Endothelial cell of umbilical vein (primary cell): ENCODE measurements around the gene AK5. TPM values are rescaled to one million over a fixed set of nuclear protein-coding genes. Genes with fewer than 3 reads are reported as not detected.

Source experiments
- BruUV-seq: library from RNA; stranded (reverse); fragments of 400-500 nt; replicated peaks from 2 replicates; lab custom pipeline; 2021; lab: Mats Ljungman, UMichigan
- CTCF ChIA-PET: fragments of 300-600, 350-600 bp; sonication (Branson Sonifier 250); formaldehyde crosslinking; loops from one replicate; lab custom pipeline; 2021; ENCODE audit warnings: antibody characterized with exemption, inconsistent platforms; lab: Charles Lee
- POLR2A ChIA-PET: fragments of 300-600, 350-600 bp; sonication (Branson Sonifier 250); formaldehyde crosslinking; loops from one replicate; lab custom pipeline; 2021; ENCODE audit warnings: antibody characterized with exemption, inconsistent platforms; lab: Charles Lee
- DNase-seq: peaks from one replicate; pipeline ENCODE4 v3.0.0-alpha.2; 2011; ENCODE audit warnings: low read depth, low spot score
- FAIRE-seq: peaks from 2 replicates; lab custom pipeline; 2011; peaks lifted over from hg19 to GRCh38; lab: Jason Lieb, UNC
- H2AFZ ChIP-seq: 2 replicates; pipeline ENCODE4 v1.6.0; 2012; ENCODE audit warnings: low read depth, low read length, control low read depth, inconsistent platforms
- H3K27ac ChIP-seq: 2 replicates; pipeline ENCODE4 v1.5.1; 2011; ENCODE audit warnings: low read depth, mild to moderate bottlenecking, control low read depth, low read length, moderate library complexity; ENCODE audit not compliant: insufficient read depth
- H3K27me3 ChIP-seq, 2 experiments: 2 replicates each; pipeline versions ENCODE4 v1.6.0 to v1.6.1; 2011; ENCODE audit warnings: low read length in 2 of 2, mixed read lengths in 1 of 2; ENCODE audit not compliant: control insufficient read depth in 2 of 2, insufficient read depth in 2 of 2
- H3K36me3 ChIP-seq, 2 experiments: 2 replicates in 1 of 2; 3 replicates in 1 of 2; pipeline ENCODE4 v1.5.1; 2011; ENCODE audit warnings: low read length in 2 of 2, mild to moderate bottlenecking in 1 of 2, moderate library complexity in 1 of 2; ENCODE audit not compliant: control insufficient read depth in 2 of 2, insufficient read depth in 2 of 2; ENCODE audit errors: extremely low read depth in 1 of 2
- H3K4me1 ChIP-seq: 3 replicates; pipeline ENCODE4 v1.5.1; 2011; ENCODE audit warnings: mild to moderate bottlenecking, low read length; ENCODE audit not compliant: control insufficient read depth, insufficient read depth; ENCODE audit errors: extremely low read depth
- H3K4me2 ChIP-seq: 2 replicates; pipeline ENCODE4 v1.6.1; 2011; ENCODE audit warnings: low read length, control low read depth, mixed read lengths; ENCODE audit not compliant: insufficient read depth
- H3K4me3 ChIP-seq, 3 experiments: fragments of 200-600 bp in 1 of 3; sonication (generic), shearing (Covaris generic) in 1 of 3; replicated peaks in 1 of 3; 2 replicates each; pipeline ENCODE4 v1.5.1; 2011 to 2016; ENCODE audit warnings: control low read depth in 3 of 3, low read length in 3 of 3, mild to moderate bottlenecking in 2 of 3, inconsistent platforms in 1 of 3, low read depth in 1 of 3, moderate library complexity in 1 of 3; ENCODE audit not compliant: insufficient read depth in 1 of 3
- H3K79me2 ChIP-seq: 2 replicates; pipeline ENCODE4 v1.6.0; 2012; ENCODE audit warnings: low read length, inconsistent platforms; ENCODE audit not compliant: control insufficient read depth, insufficient read depth
- H3K9ac ChIP-seq: replicated peaks from 2 replicates; pipeline ENCODE3; 2011; ENCODE audit warnings: low read length, control low read depth; ENCODE audit not compliant: insufficient read depth; ENCODE audit errors: extremely low read depth
- H3K9me1 ChIP-seq: replicated peaks from 3 replicates; pipeline ENCODE4 v1.6.0; 2011; ENCODE audit warnings: mild to moderate bottlenecking, low read length; ENCODE audit not compliant: control insufficient read depth, insufficient read depth; ENCODE audit errors: extremely low read depth
- H3K9me3 ChIP-seq: replicated peaks from 2 replicates; pipeline ENCODE4 v1.5.1; 2012; ENCODE audit warnings: low read length, inconsistent platforms; ENCODE audit not compliant: control insufficient read depth, insufficient read depth
- H4K20me1 ChIP-seq: replicated peaks from 2 replicates; pipeline ENCODE3; 2011; ENCODE audit warnings: mild to moderate bottlenecking, low read length; ENCODE audit not compliant: control insufficient read depth, insufficient read depth; ENCODE audit errors: extremely low read depth
- CTCF ChIP-seq, 2 donors: IDR thresholded peaks; 1 replicate in 1 of 2; 2 replicates in 1 of 2; pipeline ENCODE4 v1.5.1; 2011; ENCODE audit warnings: low read length in 2 of 2, mild to moderate bottlenecking in 2 of 2, moderate library complexity in 2 of 2, control low read depth in 1 of 2, inconsistent platforms in 1 of 2, low read depth in 1 of 2; ENCODE audit not compliant: insufficient read depth in 1 of 2; ENCODE audit errors: extremely low read depth in 1 of 2
- EZH2 ChIP-seq: IDR thresholded peaks from 2 replicates; pipeline ENCODE4 v1.6.1; 2012; ENCODE audit warnings: borderline replicate concordance, low read depth, mild to moderate bottlenecking, moderate library complexity, low read length, inconsistent platforms; ENCODE audit not compliant: severe bottlenecking
- FOS ChIP-seq: IDR thresholded peaks from 2 replicates; pipeline ENCODE4 v1.6.1; 2011; ENCODE audit warnings: mild to moderate bottlenecking, low read length, moderate library complexity, borderline replicate concordance; ENCODE audit not compliant: insufficient read depth
- GATA2 ChIP-seq: IDR thresholded peaks from 2 replicates; pipeline ENCODE4 v1.7.0; 2011; ENCODE audit warnings: low read depth, mild to moderate bottlenecking, moderate library complexity, mixed read lengths, low read length; ENCODE audit not compliant: insufficient read length, insufficient read depth
- JUN ChIP-seq: IDR thresholded peaks from 2 replicates; pipeline ENCODE4 v1.6.1; 2011; ENCODE audit warnings: borderline replicate concordance, low read depth; ENCODE audit not compliant: insufficient read length, insufficient read depth
- MYC ChIP-seq: IDR thresholded peaks from one replicate; pipeline ENCODE4 v1.6.1; 2011; ENCODE audit warnings: mild to moderate bottlenecking, low read depth, low read length
- POLR2A ChIP-seq: IDR thresholded peaks from 2 replicates; pipeline ENCODE4 v1.6.1; 2012; ENCODE audit warnings: low read depth, mild to moderate bottlenecking, control low read depth, low read length
- POLR2AphosphoS5 ChIP-seq: IDR thresholded peaks from 2 replicates; pipeline ENCODE4 v1.6.1; 2012; ENCODE audit warnings: low read depth, mild to moderate bottlenecking, control low read depth, low read length, moderate library complexity; ENCODE audit not compliant: insufficient read depth
- dilution Hi-C: fragments of 300-500 bp; cut with MboI; formaldehyde crosslinking; loops from one replicate; pipeline ENCODE4 v1.15.0; 2019; ENCODE audit warnings: low sequenced_read_pairs; ENCODE audit not compliant: extremely low pct_ligation_motif_present
- intact Hi-C: fragments of 100-400 bp; cut with micrococcal nuclease; formaldehyde crosslinking; loops from one replicate; pipeline ENCODE4 v1.10.0; 2022
- polyA plus RNA-seq, 4 experiments: library from polyadenylated mRNA; depleted of rRNA in 3 of 4; stranded (reverse) in 3 of 4; unstranded in 1 of 4; fragments of >200 nt; gene quantifications; 2 replicates each; pipeline versions ENCODE4 v1.2.1 to v1.2.3, GENCODE V29; 2011 to 2012; ENCODE audit warnings: missing spikeins in 1 of 4
- total RNA-seq: library from RNA; stranded (reverse); gene quantifications from 2 replicates; pipeline ENCODE4 v1.2.3, GENCODE V29; 2021
- TF ChIP-seq, protein P1 (sequence below): IDR thresholded peaks from 2 replicates; pipeline ENCODE4 v1.6.1; 2011; ENCODE audit not compliant: insufficient read depth, insufficient read length

The AK5 gene
- total and polyA plus RNA-seq, 2 donors (not counting 3 experiments of a cell fraction or from before 2014, with no cell fraction given) = 5.0 to 7.5 TPM

DNA sequence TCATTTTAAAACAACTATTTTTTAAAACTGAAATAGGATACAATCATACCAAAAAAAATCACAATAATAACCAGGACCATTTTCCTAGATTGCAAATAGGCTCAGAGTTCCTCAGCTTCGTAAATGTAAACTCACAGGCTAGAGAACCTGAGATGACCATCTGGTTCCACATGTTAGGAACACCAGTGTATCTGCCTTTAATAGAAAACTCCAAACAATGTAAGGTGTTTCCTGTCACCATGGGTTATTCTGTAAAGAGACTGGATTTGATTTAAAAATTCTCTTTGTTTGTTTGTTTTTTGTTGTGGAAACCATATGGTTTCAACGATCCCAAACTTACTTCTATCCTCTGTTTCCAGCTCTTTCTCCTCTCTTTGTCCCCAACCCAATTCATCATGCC, 203.1 kb downstream of the AK5 start:
- Histone ChIP-seq H3K79me2 (no peaks in the 10 kb centered on the region), H3K9me1 (no peaks in the 10 kb centered on the region), H3K9me3 (no peaks in the 10 kb centered on the region), H2AFZ (no peak overlapping the region), H3K4me1 (no peaks in the 10 kb centered on the region), H3K9ac (no peak overlapping the region), H4K20me1 (no peaks in the 10 kb centered on the region), H3K27ac (no peak overlapping the region), H3K4me2 (no peak overlapping the region), H3K36me3 (no peaks in the 10 kb centered on the region), H3K4me3 (no peak overlapping the region), H3K27me3 (no peaks in the 10 kb centered on the region)
- intact Hi-C loops (no loop called here), dilution Hi-C loops (no loop called here)
- no peak for DNase-seq
- TF ChIP-seq GATA2 (no peak), MYC (no peak), CTCF (IDR thresholded peaks at IDR 0.05; ENCODE audit: extremely low read depth in 1 of 2, insufficient read depth in 1 of 2, low read depth in 1 of 2, low read length in 2 of 2) (no peak), FOS (no peak), POLR2AphosphoS5 (no peak), JUN (no peak), POLR2A (no peak), EZH2 (no peak)
- TF ChIP-seq, protein P1, sequence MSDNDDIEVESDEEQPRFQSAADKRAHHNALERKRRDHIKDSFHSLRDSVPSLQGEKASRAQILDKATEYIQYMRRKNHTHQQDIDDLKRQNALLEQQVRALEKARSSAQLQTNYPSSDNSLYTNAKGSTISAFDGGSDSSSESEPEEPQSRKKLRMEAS = no peak
- no TSS peak for BruUV-seq
- no peak for FAIRE-seq
- CTCF ChIA-PET = interaction anchor here (1.1 to 1.3 kb wide), 2 partner anchors 11 to 43 kb away, joined by 3 read pairs; no protein-coding TSS in a partner anchor
- POLR2A ChIA-PET = no interaction called here
